Amniotic epithelial cell (primary cell): ENCODE results near the gene EPS8.

Source experiments
- DNase-seq: peaks from one replicate; pipeline ENCODE4 v3.0.0-alpha.2; 2010; ENCODE audit warnings: low read depth

The EPS8 gene

GRCh38 chr12:15717940-15718567 lies 71.1 kb downstream of the EPS8 start:
- no peak for DNase-seq

- DNase-seq: no peak
These were observed 72.6 kb downstream of the EPS8 start for GRCh38 chr12:15716581-15716980.

- DNase-seq: no peak
These were observed 74.9 kb downstream of the EPS8 start for GRCh38 chr12:15714256-15714655.

- DNase-seq: no peak
These were observed 76.1 kb downstream of the EPS8 start for GRCh38 chr12:15712823-15713660.

- DNase-seq: no peak
These were observed 77.0 kb downstream of the EPS8 start for GRCh38 chr12:15712160-15712559.

GRCh38 chr12:15710860-15711510 lies 78.2 kb downstream of the EPS8 start:
- no peak for DNase-seq

- no peak for DNase-seq
These were observed 79.6 kb downstream of the EPS8 start for GRCh38 chr12:15709551-15709950.

GRCh38 chr12:15708396-15709076 lies 80.7 kb downstream of the EPS8 start:
- DNase-seq: no peak

- no peak for DNase-seq
These were observed 81.5 kb downstream of the EPS8 start for GRCh38 chr12:15707516-15708199.

- DNase-seq: peak; percentile 70
These were observed 83.0 kb downstream of the EPS8 start for GRCh38 chr12:15706010-15706676.

GRCh38 chr12:15705606-15706005 lies 83.6 kb downstream of the EPS8 start:
- no peak for DNase-seq

GRCh38 chr12:15702276-15702675 lies 86.9 kb downstream of the EPS8 start:
- DNase-seq: peak; percentile 39

GRCh38 chr12:15701631-15702156 lies 87.5 kb downstream of the EPS8 start:
- DNase-seq: peak; percentile 71

- no peak for DNase-seq
These were observed 88.0 kb downstream of the EPS8 start for GRCh38 chr12:15701206-15701605.

GRCh38 chr12:15700595-15700994 lies 88.6 kb downstream of the EPS8 start:
- DNase-seq: peak; percentile 91

- DNase-seq: no peak
These were observed 89.3 kb downstream of the EPS8 start for GRCh38 chr12:15699886-15700285.

GRCh38 chr12:15698377-15698871 lies 90.8 kb downstream of the EPS8 start:
- peak; percentile 52 for DNase-seq

- DNase-seq: no peak
These were observed 92.0 kb downstream of the EPS8 start for GRCh38 chr12:15697201-15697600.

- DNase-seq: no peak
These were observed 95.8 kb downstream of the EPS8 start for GRCh38 chr12:15693228-15693911.

GRCh38 chr12:15691388-15691787 lies 97.8 kb downstream of the EPS8 start:
- DNase-seq: no peak
